Prostate gland (tissue), 2 donors: ENCODE results near the gene KCNH2.
A peak's percentile ranks its signal among the peaks of the same experiment; 100 is the strongest.

ENCODE experiments used
- CTCF ChIP-seq, 4 experiments: fragments of 200-600 bp in 2 of 4; fragments of 450-650 bp in 2 of 4; sonication (generic) in 2 of 4; IDR thresholded peaks; 1 replicate in 3 of 4; 2 replicates in 1 of 4; pipeline ENCODE4 v1.5.1; 2016 to 2019; ENCODE audit warnings: antibody characterized with exemption in 4 of 4, mild to moderate bottlenecking in 2 of 4, moderate library complexity in 2 of 4
- POLR2A ChIP-seq: fragments of 450-650 bp; IDR thresholded peaks from one replicate; pipeline ENCODE4 v1.6.1; 2016; ENCODE audit warnings: antibody characterized with exemption, mild to moderate bottlenecking
- POLR2AphosphoS5 ChIP-seq: sonication (generic); formaldehyde crosslinking; IDR thresholded peaks from one replicate; pipeline ENCODE4 v1.6.1; 2017; ENCODE audit warnings: antibody characterized with exemption

GRCh38 chr7:151008511-151009323 lies 30.6 kb upstream of the KCNH2 start:
- peak in 3 of 4 experiments; percentile 32 to 47 (median 42) for TF ChIP-seq CTCF (IDR thresholded peaks at IDR 0.05)
- TF ChIP-seq POLR2AphosphoS5 = no peak
- no peak for TF ChIP-seq POLR2A
